CD14-positive monocyte (primary cell): Measurements from ENCODE around the gene CDH11. TPM values are rescaled to one million over a fixed set of nuclear protein-coding genes. Genes with fewer than 3 reads are reported as not detected.

ENCODE experiments used
- DNase-seq, 3 donors: peaks; one replicate each; pipeline ENCODE4 v3.0.0-alpha.2; 2011 to 2022
- H2AFZ ChIP-seq: 2 replicates; pipeline ENCODE4 v1.6.0; 2012; ENCODE audit warnings: mild to moderate bottlenecking, low read depth, low read length, inconsistent platforms; ENCODE audit not compliant: insufficient read depth, poor library complexity, severe bottlenecking
- H3K27ac ChIP-seq, 2 donors: 1 replicate in 1 of 2; 2 replicates in 1 of 2; pipeline ENCODE4 v1.5.1; 2012 to 2013; ENCODE audit warnings: low read length in 2 of 2, control low read depth in 1 of 2, inconsistent platforms in 1 of 2, low read depth in 1 of 2, mild to moderate bottlenecking in 1 of 2
- H3K27me3 ChIP-seq, 2 donors: one replicate each; pipeline versions ENCODE4 v1.6.0 to v1.6.1; 2011 to 2013; ENCODE audit warnings: low read length in 2 of 2; ENCODE audit not compliant: control insufficient read depth in 2 of 2, insufficient read depth in 2 of 2
- H3K36me3 ChIP-seq, 2 donors: replicated peaks in 1 of 2; 1 replicate in 1 of 2; 2 replicates in 1 of 2; pipeline versions ENCODE4 v1.5.1 to v1.6.1; 2012 to 2013; ENCODE audit warnings: low read length in 2 of 2, control low read depth in 1 of 2, inconsistent platforms in 1 of 2, mild to moderate bottlenecking in 1 of 2; ENCODE audit not compliant: insufficient read depth in 2 of 2, control insufficient read depth in 1 of 2
- H3K4me1 ChIP-seq, 2 donors: 1 replicate in 1 of 2; 2 replicates in 1 of 2; pipeline versions ENCODE4 v1.5.1 to v1.6.1; 2012 to 2013; ENCODE audit warnings: low read length in 2 of 2, control low read depth in 1 of 2, inconsistent platforms in 1 of 2, mild to moderate bottlenecking in 1 of 2, moderate library complexity in 1 of 2; ENCODE audit not compliant: insufficient read depth in 2 of 2, control insufficient read depth in 1 of 2
- H3K4me2 ChIP-seq: replicated peaks from 2 replicates; pipeline ENCODE3; 2012; ENCODE audit warnings: low read length, moderate library complexity, mild to moderate bottlenecking; ENCODE audit not compliant: poor library complexity, severe bottlenecking; ENCODE audit errors: extremely low read depth
- H3K4me3 ChIP-seq, 3 experiments: fragments of 200-600 bp in 1 of 3; sonication (generic) in 1 of 3; replicated peaks in 1 of 3; 1 replicate in 2 of 3; 2 replicates in 1 of 3; pipeline ENCODE4 v1.5.1; 2011 to 2013; ENCODE audit warnings: low read length in 3 of 3, mild to moderate bottlenecking in 3 of 3, control low read depth in 2 of 3, low read depth in 2 of 3, inconsistent platforms in 1 of 3, moderate library complexity in 1 of 3
- H3K79me2 ChIP-seq: 2 replicates; pipeline ENCODE4 v1.6.0; 2012; ENCODE audit warnings: mild to moderate bottlenecking, control low read depth, inconsistent platforms, low read length, moderate library complexity; ENCODE audit not compliant: insufficient read depth
- H3K9ac ChIP-seq: 2 replicates; pipeline ENCODE4 v1.6.0; 2017; ENCODE audit warnings: low read length, mild to moderate bottlenecking; ENCODE audit not compliant: insufficient read depth, poor library complexity, severe bottlenecking
- H3K9me3 ChIP-seq, 2 donors: replicated peaks in 1 of 2; 1 replicate in 1 of 2; 2 replicates in 1 of 2; pipeline versions ENCODE4 v1.5.1 to v1.6.1; 2012 to 2013; ENCODE audit warnings: low read length in 2 of 2, control low read depth in 1 of 2; ENCODE audit not compliant: control insufficient read depth in 1 of 2, insufficient read depth in 1 of 2
- H4K20me1 ChIP-seq: 2 replicates; pipeline ENCODE4 v1.6.0; 2012; ENCODE audit warnings: mild to moderate bottlenecking, low read length, control low read depth, moderate library complexity; ENCODE audit not compliant: insufficient read depth
- H3K27ac Mint-ChIP-seq, 7 donors: one replicate each; pipeline ENCODE4 v1.8.0; 2020; ENCODE audit warnings: mild to moderate bottlenecking in 7 of 7, mixed read lengths in 7 of 7, moderate library complexity in 6 of 7, inconsistent platforms in 2 of 7
- H3K27me3 Mint-ChIP-seq, 3 donors: one replicate each; pipeline ENCODE4 v1.8.0; 2021 to 2022; ENCODE audit warnings: low read depth in 3 of 3, mild to moderate bottlenecking in 3 of 3, mixed read lengths in 3 of 3, moderate library complexity in 3 of 3, inconsistent platforms in 1 of 3
- H3K36me3 Mint-ChIP-seq, 2 donors: one replicate each; pipeline ENCODE4 v1.8.0; 2020; ENCODE audit warnings: mixed read lengths in 2 of 2, inconsistent platforms in 1 of 2, mild to moderate bottlenecking in 1 of 2
- H3K4me1 Mint-ChIP-seq: one replicate; pipeline ENCODE4 v1.8.0; 2020; ENCODE audit warnings: mild to moderate bottlenecking, mixed read lengths
- H3K4me3 Mint-ChIP-seq, 2 donors: one replicate each; pipeline ENCODE4 v1.8.0; 2020; ENCODE audit warnings: mild to moderate bottlenecking in 2 of 2, mixed read lengths in 2 of 2, moderate library complexity in 1 of 2
- H3K9me3 Mint-ChIP-seq, 7 donors: one replicate each; pipeline ENCODE4 v1.8.0; 2020 to 2022; ENCODE audit warnings: mixed read lengths in 7 of 7, mild to moderate bottlenecking in 6 of 7, moderate library complexity in 6 of 7, inconsistent platforms in 2 of 7
- WGBS: methylation state at CpG from one replicate; pipeline ENCODE4 v1.1.5; 2013; ENCODE audit warnings: missing lambda C conversion rate; ENCODE audit not compliant: insufficient coverage; 5-methylcytosine and 5-hydroxymethylcytosine counted together
- intact Hi-C, 2 donors: fragments of 100-400 bp; cut with micrococcal nuclease; formaldehyde crosslinking; loops; one replicate each; pipeline versions ENCODE4 v1.15.0 to v1.15.1; 2023
- polyA plus RNA-seq, 3 donors: library from polyadenylated mRNA; depleted of rRNA in 1 of 3; unstranded in 2 of 3; stranded (reverse) in 1 of 3; fragments of 300-500 nt in 2 of 3; fragments of >200 nt in 1 of 3; fragmentation: Illumina TruSeq in 2 of 3; gene quantifications; 1 replicate in 2 of 3; 2 replicates in 1 of 3; pipeline ENCODE4 v1.2.3, GENCODE V29; 2012 to 2021
- TF ChIP-seq, protein P1 (sequence below): fragments of 200-600 bp; IDR thresholded peaks from one replicate; pipeline ENCODE4 v1.8.0; 2022; ENCODE audit warnings: antibody characterized with exemption, mild to moderate bottlenecking

The CDH11 gene
- polyA plus RNA-seq, 3 donors = not detected

DNA sequence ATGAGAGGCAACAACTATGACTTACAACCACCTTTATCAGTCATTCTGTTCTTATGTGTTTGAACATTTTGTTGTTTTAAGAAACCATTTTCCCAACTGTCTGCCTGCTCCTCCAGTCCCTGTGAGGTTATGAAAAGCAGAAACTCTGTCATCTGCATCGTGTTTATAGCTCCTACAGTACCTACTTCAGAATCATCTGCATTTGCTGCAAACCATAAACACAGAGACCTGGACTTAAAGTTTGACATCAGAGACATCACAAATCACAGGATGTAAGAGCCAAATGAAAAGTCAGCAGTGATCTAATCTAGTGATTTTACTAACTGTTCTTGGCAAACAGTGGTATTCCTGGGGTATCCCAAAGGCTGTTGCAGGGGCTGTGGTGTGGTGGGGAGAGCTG is 55.2 kb downstream of the CDH11 start:
- Histone ChIP-seq H3K4me3 (no peak overlapping the region), H3K4me1 (no peaks in the 10 kb centered on the region), H3K27me3 (no peaks in the 10 kb centered on the region), H3K4me2 (no peak overlapping the region), H2AFZ (no peak overlapping the region), H3K9me3 (no peaks in the 10 kb centered on the region), H4K20me1 (no peaks in the 10 kb centered on the region), H3K9ac (no peak overlapping the region), H3K36me3 (no peaks in the 10 kb centered on the region), H3K79me2 (no peaks in the 10 kb centered on the region), H3K27ac (no peak overlapping the region)
- Mint-ChIP-seq H3K27me3 (no peaks in the 10 kb centered on the region), H3K9me3 (no peaks in the 10 kb centered on the region), H3K4me3 (no peak overlapping the region), H3K27ac (no peak overlapping the region), H3K36me3 (no peaks in the 10 kb centered on the region), H3K4me1 (no peaks in the 10 kb centered on the region)
- no peak for DNase-seq
- TF ChIP-seq, protein P1, sequence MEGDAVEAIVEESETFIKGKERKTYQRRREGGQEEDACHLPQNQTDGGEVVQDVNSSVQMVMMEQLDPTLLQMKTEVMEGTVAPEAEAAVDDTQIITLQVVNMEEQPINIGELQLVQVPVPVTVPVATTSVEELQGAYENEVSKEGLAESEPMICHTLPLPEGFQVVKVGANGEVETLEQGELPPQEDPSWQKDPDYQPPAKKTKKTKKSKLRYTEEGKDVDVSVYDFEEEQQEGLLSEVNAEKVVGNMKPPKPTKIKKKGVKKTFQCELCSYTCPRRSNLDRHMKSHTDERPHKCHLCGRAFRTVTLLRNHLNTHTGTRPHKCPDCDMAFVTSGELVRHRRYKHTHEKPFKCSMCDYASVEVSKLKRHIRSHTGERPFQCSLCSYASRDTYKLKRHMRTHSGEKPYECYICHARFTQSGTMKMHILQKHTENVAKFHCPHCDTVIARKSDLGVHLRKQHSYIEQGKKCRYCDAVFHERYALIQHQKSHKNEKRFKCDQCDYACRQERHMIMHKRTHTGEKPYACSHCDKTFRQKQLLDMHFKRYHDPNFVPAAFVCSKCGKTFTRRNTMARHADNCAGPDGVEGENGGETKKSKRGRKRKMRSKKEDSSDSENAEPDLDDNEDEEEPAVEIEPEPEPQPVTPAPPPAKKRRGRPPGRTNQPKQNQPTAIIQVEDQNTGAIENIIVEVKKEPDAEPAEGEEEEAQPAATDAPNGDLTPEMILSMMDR = no peak
- 50% methylated on average over 1 of the region's 1 CpG for WGBS
- intact Hi-C loops = no loop called here

DNA sequence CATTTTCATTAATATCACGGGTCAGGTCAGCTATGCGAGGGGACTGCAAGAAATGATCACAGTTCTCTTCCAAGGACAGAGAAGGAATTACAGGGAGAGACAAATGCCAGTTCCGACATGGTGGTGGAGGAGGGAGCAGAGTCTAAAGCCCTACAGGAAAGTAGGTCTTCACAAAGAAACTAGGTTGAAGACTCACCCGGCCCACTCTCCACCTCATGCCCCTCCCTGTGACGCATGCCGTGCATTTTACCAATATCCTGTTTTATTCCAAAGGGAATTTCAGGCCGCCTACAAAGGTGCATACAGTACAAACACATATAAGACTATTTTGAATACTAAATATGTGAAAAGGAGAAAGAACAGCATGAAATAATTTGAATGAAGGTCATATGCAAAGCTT is 56.8 kb downstream of the CDH11 start:
- Histone ChIP-seq H3K4me3 (no peak overlapping the region), H3K27me3 (no peaks in the 10 kb centered on the region), H3K27ac (no peak overlapping the region), H3K9ac (no peak overlapping the region), H3K36me3 (no peaks in the 10 kb centered on the region), H3K4me2 (no peak overlapping the region), H3K79me2 (no peaks in the 10 kb centered on the region), H4K20me1 (no peaks in the 10 kb centered on the region), H3K9me3 (no peaks in the 10 kb centered on the region), H3K4me1 (no peaks in the 10 kb centered on the region), H2AFZ (no peak overlapping the region)
- Mint-ChIP-seq H3K27me3 (peaks cover 0 to 1% (median 0%) of the 10 kb centered on the region in 3 donors), H3K36me3 (no peaks in the 10 kb centered on the region), H3K27ac (no peak overlapping the region), H3K9me3 (no peaks in the 10 kb centered on the region), H3K4me3 (no peak overlapping the region), H3K4me1 (no peaks in the 10 kb centered on the region)
- intact Hi-C loops = no loop called here
- DNase-seq = no peak
- 100% methylated on average over 2 of the region's 7 CpGs for WGBS
- TF ChIP-seq, protein P1 = no peak
